Inferior parietal cortex (tissue), 1 donor: ENCODE results near the gene SHC3.

Experiments
- DNase-seq: peaks from one replicate; pipeline ENCODE4 v3.0.0-alpha.2; 2016; ENCODE audit errors: extremely low spot score

Gene SHC3

DNA sequence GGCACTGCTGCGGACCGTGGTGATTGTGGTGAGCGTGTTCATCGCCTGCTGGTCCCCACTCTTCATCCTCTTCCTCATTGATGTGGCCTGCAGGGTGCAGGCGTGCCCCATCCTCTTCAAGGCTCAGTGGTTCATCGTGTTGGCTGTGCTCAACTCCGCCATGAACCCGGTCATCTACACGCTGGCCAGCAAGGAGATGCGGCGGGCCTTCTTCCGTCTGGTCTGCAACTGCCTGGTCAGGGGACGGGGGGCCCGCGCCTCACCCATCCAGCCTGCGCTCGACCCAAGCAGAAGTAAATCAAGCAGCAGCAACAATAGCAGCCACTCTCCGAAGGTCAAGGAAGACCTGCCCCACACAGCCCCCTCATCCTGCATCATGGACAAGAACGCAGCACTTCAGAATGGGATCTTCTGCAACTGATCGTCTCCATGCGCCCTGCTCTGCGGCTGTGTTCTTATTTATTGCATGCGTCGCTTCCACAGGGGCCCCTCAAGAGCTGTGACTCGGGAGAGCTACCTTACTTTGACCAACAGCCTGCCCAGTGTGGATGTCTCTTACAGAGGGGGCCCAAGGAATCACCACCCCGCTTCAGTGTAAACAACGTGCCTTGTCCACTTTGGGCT lies 176.6 kb downstream of the SHC3 start:
- no peak for DNase-seq

DNA sequence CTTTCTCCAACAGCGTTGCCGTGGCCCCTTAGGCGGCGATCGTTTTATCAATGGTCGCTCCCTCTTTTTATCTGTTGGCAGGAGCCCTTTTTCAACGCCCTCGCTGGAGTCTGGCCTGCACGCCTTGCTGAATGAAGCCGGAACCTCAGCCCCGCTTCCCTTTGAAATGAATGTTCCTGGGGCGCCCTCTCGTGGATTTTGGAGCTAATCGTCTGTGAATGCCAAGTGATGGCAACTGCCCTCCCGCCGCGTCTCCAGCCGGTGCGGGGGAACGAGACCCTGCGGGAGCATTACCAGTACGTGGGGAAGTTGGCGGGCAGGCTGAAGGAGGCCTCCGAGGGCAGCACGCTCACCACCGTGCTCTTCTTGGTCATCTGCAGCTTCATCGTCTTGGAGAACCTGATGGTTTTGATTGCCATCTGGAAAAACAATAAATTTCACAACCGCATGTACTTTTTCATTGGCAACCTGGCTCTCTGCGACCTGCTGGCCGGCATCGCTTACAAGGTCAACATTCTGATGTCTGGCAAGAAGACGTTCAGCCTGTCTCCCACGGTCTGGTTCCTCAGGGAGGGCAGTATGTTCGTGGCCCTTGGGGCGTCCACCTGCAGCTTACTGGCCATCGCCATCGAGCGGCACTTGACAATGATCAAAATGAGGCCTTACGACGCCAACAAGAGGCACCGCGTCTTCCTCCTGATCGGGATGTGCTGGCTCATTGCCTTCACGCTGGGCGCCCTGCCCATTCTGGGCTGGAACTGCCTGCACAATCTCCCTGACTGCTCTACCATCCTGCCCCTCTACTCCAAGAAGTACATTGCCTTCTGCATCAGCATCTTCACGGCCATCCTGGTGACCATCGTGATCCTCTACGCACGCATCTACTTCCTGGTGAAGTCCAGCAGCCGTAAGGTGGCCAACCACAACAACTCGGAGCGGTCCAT lies 177.4 kb downstream of the SHC3 start:
- DNase-seq, result peak; percentile 94

DNA sequence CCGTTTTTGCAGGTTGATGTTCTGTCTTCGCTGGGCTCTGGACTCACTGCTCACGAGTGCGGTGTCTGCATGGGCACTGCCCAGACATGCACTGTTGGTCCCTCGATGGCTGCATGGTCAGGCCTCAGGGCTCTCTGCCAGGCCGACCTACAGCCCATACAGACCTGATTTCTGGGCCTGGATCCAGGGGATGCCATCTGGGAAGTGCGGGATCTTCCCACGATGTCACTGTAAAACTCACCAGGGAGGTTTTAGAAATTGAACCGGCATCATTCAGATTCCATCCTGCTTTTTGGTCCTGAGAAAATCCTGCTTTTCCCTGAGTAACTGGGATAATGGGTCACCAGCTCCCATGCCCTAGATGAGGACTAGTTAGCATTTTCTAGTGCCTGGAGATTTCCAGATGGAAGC lies 178.2 kb downstream of the SHC3 start:
- no peak for DNase-seq

DNA sequence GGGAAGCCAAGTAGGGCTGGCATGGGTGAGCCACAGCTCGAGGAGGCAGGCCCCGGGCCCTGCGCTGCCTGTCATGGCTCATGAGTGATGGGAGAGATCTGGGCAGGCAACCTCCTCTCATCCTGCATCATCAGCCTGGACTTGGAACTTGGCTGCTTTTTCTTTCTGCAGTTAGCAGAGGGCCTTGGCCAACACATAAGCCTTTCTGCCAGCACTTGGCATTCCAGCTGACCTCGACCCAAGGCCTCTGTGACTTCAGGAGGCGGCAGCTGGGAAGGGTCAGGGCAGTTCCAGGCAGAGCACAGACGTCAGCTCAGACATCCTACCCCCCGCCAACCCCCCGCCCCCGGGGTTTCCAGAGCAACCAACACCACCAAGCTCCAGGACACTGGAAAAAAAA lies 179.7 kb downstream of the SHC3 start:
- DNase-seq, result no peak

DNA sequence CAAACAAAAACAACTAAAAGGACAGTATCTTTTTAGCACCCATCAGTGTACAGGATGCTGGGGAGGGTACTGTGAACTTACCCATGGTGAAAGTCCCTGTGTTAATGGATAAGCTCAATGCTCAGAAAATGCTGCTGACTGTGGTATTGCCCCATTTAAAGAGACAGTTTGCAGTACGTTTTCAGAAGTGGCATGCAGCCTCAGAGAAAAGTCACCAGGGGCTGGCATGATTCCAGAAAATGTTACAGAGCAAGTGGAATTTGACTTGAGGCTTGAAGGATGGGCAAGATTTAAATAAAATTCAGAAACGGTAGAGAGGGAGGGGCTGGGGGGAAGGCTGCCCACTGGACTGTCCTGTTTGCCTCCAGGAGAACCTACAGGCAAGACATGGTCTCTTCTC lies 180.1 kb downstream of the SHC3 start:
- no peak for DNase-seq

DNA sequence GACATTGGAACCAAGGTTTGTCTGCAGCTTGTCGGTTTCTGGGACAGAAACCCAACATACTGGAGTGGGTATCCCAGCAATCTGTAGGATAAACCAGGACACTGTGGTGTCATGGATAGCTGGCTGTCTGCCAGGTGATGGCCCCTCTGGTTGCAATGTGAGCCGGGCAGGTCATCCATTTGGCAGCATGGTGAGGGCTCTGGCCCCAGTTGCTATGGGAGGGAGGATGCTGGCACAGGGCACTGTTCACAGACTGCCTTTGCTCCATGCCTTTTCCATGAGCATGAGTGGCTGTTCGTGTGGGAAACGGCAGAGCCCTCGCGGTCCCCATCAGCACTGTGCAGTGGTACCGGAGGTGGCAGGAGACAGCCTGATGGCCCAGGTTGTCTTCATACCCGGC lies 181.0 kb downstream of the SHC3 start:
- DNase-seq, result no peak

DNA sequence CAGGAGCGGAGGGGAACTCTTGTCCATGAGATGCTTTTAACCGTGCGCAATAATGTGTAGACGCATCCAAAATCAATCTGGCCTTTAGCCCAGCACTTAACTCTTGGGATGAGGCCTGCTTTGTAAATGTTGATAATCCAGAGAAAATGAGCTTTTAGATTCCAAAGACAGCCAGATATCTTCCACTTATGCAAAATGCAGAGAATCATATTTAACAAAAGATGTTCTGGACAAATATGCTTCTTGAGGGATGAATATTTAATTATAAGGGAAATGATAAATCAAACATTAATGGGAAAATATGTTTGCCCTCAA lies 181.7 kb downstream of the SHC3 start:
- DNase-seq, result no peak

DNA sequence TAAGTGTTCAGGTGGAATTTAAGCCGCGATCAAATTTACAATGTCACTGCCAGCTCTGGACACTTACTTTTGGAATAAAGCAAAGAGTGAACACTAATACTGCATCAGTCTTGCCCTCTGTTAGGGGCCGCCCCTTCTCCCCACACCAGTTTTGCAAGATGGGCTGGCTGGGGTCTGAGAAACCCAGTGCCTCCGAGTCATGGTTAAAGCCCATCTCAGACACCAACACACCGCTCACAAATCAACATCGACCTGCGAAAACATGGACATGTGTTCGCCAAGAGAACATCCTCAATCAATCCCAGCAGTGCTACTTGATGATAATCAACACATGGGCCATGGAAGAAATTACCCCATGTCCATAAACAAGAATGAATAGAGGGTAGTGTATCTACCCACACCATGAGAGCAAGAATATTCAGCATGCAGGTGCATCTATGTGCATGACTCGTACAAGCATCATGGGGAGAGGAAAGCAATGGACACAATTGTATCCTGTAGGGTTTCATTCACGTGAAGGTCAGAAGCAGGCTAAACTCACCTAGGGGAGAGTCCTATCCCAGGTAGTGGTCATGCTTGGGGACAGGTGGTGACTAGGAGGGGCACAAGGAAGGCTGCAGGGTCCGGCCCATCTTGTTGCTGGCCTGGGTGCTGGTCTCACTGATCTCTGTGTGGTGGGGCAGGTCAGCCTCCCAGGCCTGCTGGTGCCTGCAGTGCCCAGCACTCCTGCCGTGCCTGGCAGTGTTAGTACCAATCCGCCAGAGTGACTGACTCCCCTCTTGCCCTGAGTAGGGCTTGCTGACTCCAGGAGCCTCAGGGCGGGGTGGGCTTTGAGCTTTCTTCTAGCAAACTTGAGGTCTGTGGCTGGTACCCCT lies 182.3 kb downstream of the SHC3 start:
- no peak for DNase-seq

DNA sequence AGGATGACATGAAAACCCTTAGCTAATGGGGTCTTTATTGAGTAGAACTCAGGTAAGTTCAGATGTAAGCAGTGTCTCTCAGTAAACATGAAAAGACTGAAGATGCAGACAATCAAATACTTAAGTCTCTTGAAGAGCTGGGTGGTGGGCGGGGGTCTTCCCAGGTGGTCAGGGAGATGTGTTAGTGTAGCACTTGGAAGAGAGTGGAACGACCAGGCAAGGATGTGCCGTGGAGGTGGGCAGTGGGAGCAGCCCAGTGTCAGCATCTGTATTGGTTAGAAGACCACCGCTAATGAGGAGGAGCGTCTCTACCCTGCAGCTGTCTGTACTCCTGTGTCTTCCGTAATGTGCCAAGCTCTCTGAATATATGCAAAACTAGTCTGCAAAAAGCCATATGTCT lies 183.0 kb downstream of the SHC3 start:
- no peak for DNase-seq

DNA sequence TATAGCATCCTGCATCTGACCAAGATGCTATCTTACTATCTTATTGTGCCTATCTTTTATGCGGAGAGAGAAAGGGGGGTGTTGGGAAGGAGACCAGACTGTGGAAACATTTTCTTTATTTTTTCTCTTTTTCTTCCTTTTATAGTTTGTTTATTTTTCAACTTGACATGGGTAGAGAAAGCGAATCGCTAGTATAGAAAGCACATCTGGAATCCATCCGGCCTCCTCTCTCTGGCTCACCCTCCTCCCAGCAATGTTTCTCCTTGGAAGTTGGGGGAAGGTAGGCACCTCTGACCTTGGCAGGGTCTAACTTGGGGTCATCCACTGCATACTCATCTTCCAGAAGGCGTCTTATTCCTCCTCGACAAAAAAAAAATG lies 183.4 kb downstream of the SHC3 start:
- no peak for DNase-seq

DNA sequence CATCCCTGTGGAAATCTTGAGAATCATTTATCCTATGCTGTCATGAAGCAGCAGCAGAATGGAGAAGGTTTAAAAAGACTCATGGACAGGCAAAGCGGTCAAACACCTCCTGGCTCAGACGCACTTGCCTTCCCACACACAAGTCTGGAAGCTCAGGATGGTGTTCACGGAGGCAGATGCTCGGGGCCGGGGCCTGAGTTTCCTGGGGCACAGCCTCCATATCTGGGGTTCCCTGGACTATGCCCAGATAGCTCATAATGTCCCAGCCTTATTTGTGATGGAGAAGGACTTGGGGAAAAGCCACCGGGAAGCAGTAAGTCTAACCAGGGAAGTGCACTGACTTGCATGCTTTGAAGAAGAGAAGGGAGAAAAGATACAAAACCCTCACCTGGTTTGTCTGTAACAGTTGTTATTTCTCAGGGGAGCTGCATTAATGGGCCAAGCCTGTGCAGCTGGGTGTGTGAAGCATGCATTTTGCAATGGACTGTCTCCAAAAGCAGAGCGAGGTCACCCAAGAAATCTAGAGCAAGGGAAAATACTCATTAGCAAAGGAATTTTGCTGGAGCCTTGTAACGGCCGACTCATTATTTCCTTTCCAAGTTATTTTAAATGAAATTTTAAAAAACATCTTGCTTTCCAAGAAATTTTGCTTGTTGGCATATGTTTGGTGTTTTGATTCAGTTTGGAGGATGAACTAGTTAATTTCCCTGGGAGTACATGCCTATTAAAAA lies 184.0 kb downstream of the SHC3 start:
- no peak for DNase-seq

DNA sequence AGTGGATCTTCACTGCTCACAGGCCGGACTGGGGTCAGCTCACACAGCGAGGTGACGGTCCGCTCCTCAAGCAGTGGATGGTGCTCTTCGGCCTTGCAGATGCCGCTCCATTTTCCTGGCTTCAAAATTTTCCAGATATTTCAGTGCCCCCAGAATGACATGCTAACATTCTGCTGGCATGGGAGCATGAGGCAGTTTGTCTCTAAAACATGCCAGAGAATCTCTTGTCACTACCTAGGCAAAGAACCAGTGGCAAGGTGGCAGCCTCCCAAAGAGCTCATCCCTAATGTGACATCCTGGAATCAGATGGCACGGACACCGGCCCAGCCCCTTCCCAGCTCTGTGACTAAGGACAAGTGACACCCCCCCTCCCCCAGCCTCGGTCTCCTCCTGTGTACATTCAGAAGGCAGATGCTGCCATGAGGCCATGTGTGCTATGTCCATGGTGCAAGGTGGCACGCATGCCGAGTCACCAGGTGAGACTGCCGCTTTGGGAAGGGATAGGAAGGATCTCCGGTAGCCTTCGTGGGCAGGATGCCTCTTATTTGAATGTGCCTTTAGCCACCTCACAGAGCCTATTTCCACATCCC lies 184.7 kb downstream of the SHC3 start:
- no peak for DNase-seq

DNA sequence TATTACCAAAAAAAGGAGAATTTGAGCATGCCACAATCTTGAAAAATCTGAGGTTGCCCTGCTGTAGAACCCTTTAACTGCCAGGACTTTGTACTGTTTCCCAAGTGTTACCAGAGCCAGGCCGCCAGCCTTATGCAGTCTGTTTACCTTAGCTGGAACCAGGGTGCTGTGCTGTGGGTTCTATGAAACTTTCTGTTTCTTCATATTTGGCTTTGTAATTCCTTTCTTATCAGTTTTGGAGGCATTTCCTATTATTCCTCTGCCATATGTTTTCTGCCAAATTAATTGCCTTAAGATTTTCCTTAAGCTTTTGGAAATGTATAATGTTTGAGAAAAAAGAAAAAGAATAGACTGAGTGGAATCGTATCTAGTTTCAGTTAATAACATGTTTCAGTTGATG lies 185.3 kb downstream of the SHC3 start:
- no peak for DNase-seq

DNA sequence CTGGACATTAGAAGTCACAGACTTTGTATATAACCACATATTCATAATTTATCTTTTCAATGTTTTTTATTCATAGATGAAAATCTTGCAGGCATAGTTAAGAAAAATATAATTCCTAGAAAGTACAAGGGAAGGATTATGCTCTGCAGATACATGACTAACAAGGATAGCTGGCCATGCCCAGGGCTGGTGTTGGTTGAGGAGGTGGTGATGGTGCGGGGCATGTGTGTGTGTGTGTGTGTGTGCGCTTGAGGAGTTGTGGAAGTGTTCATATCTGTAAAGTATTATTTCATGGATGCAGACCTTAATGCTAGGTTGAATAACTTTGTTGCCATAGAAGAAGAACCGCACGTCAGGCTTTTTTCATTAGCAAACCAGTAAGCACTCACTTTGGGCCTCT lies 186.1 kb downstream of the SHC3 start:
- DNase-seq, result no peak

DNA sequence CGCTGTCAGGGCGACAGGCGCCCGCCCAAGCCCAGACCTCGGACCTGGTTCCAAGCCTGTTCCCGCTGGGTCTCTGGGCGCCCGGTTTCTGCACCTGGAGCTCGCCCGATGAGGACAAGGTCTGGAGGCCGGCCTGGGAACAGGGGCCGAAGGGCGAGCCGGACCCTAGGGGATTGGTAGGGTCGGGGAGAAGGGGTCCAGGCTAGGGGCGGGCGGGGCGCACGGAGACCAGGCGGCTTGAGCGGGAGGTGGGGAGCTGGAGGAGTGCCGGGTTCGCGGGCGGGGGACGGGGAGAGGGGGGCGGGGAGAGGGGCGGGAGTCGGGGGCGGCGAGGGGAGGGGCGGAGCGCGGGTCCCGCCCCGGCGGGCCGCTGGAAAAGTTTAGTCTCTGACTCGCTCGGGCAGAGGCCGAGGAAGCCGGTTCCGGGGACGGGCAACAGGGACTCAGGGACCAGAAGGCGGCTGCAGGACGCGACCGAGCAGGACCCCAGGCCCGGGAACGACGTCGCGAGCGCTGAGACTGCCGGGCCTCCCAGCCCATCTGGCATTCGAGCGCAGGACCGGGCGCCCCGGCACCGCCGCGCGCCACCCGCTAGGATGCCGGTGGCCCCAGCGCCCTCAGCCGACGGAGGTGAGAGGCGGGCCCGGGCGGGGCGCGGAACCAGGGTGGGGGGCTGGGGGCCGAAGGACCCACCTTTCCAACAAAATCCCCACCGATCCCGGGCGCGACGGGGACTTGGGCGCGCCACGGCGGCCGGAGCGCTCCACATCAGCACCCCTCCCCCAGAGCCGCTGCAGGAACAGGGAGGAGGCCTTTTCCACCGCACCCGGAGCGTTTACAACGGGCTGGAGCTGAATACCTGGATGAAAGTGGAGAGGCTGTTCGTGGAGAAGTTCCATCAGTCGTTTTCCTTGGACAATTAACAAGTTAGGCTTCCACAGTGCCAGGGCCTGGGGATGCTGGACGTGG lies 187.3 kb downstream of the SHC3 start, which contains the start of gene S1PR3:
Gene S1PR3, plus strand, starts transcription at position 403 of the 969 bp plus-strand sequence. CDS start 9,733 bp downstream, outside the sequence.
- no peak for DNase-seq

DNA sequence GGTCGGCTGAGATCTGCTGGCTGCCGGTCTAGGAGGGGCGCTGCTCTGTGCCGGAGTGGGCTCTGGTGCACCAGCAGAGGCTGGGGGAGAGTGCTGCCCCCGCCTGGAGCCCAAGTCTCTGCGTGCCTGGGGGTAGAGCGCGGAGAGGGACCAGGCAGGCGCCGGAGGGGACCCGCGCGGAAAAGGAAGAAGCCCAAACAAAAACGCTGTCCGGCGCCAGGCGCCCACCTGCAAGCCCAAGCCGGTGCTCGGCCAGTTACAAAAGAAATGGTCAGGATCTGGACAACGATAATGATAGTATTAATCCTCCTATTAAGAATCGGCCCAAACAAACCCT lies 187.9 kb downstream of the SHC3 start:
- DNase-seq, result no peak

DNA sequence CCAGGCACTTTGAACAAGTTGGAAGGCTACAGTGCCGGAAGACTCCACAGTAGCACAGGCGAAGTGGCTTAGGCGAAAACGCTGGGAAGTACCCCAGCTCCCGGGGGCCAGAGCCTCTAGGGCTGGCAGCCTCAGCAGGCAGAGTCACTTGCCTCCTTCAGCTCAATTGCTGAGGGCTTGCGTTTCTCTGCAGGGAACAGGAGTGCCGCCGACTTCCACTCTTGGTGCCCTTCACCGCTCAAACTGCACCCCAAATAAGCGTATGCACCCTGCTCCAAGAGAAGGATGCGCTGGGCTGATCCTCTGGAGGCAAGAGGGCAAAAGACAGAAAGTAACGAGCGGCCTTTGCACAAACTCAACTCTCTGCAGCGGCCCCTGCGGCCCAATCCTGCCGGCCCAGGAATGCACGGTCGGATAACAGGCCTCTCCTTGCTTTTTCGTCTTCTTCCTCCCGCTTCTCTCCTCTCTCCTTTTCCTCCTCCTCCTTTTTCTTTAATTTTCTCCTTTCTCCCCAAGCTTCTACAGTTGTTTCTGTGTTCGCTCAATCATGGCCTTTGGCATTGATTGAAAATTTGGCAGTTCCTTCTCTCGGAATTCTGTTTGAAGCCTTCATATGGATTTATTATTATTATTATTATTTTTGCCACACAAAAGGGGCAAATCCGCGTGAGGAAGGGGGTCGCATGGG lies 188.4 kb downstream of the SHC3 start:
- DNase-seq, result no peak

DNA sequence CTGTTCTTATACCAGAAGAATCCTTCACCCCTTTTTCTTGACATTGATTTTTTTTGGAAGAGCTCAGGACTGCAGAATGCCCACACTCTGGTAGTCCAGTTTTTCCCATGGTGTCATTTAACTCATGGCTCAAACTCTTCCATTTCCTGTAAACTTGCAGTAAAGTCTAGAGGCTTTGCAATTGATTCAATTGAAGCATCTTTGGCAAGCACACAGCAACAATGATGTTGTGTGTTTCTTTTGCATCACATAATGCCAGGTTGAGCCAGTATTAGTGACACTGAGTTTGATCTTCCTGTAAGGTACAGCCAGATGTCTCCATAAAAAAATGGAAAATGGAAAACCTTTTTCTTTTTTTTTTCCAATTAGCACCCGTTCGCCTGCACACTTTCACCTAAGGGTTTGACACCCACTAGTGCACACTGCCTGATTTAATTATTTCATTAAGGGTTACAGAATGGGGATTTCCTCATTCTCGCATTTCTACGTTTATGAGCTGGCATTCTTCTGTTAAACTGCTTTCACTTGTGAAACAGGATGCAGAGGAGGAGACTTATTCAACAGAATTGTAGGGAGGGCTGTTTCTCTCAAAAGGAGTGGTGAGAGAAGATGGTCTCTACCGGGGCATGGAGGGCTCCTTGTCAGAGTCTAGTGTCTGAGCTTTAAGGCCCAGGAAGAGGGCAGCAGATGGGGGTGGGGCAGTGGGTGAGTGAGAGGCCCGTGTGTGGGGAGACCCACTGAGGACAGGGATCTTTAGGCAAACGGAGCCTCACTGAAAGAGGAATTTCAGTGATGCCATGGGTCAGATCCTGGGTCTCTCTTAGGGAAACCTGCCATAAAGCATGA lies 189.6 kb downstream of the SHC3 start:
- no peak for DNase-seq

DNA sequence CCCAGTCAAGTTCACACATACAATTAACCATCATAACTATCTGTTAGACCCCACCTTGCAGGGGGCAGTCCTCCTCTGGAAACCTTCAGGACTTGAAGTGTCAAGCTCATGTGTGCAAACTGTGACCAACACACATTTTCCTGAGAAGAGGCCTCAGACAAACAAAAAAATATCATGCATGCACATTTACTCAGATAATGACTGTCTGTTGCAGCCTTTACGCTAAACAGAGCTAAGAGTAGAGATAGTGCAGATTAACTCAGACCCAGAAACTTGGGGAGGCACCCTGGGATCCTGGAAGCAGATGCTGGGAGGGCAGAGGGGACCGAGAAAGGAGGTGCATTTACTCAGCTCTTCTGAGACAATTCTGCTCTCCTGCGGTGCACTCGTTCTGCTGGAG lies 191.0 kb downstream of the SHC3 start:
- no peak for DNase-seq
